ENCODE measurements around the gene FHL2. TPM values are rescaled to one million over a fixed set of nuclear protein-coding genes. Genes with fewer than 3 reads are reported as not detected.
A peak's percentile ranks its signal among the peaks of the same experiment; 100 is the strongest.

The FHL2 gene
- total and polyA plus RNA-seq, 2 of the 13 experiments (the other 11 are each of a cell fraction or from before 2014, with no cell fraction given): 1.9 to 74.8 TPM

GRCh38 chr2:105328281-105329196 lies 70.3 kb downstream of the FHL2 start (continued):
- TF ChIP-seq TRIM24 (CRISPR knock-in tag; IDR thresholded peaks at IDR 0.05): no peak
- TF ChIP-seq TEAD2 (CRISPR knock-in tag; IDR thresholded peaks at IDR 0.05): no peak
- no peak for TF ChIP-seq KDM6A (CRISPR knock-in tag; IDR thresholded peaks at IDR 0.05; ENCODE audit: low read depth)
- TF ChIP-seq ZNF260 (CRISPR knock-in tag; IDR thresholded peaks at IDR 0.05; ENCODE audit: borderline replicate concordance, low read depth): no peak
- no peak for TF ChIP-seq ZSCAN30 (CRISPR knock-in tag; IDR thresholded peaks at IDR 0.05)
- peak; percentile 78; the same call in 1 of the 2 replicates for TF ChIP-seq MTF2 (CRISPR knock-in tag; IDR thresholded peaks at IDR 0.05; ENCODE audit: borderline replicate concordance)
- TF ChIP-seq ZNF678 (CRISPR knock-in tag; IDR thresholded peaks at IDR 0.05): peak; percentile 99
- TF ChIP-seq MED13 (CRISPR knock-in tag; IDR thresholded peaks at IDR 0.05): no peak
- no peak for TF ChIP-seq ZBED4 (CRISPR knock-in tag; IDR thresholded peaks at IDR 0.05; ENCODE audit: borderline replicate concordance)
- TF ChIP-seq ZNF790 (CRISPR knock-in tag; IDR thresholded peaks at IDR 0.05; ENCODE audit: borderline replicate concordance): no peak; the same call in 1 of the 2 replicates
- no peak for TF ChIP-seq RFX1 (IDR thresholded peaks at IDR 0.05)
- no peak for TF ChIP-seq ZNF567 (CRISPR knock-in tag; IDR thresholded peaks at IDR 0.05; ENCODE audit: borderline replicate concordance)
- TF ChIP-seq ARNT (IDR thresholded peaks at IDR 0.05): no peak
- 0 out of 2 replicates have a peak, but pooled peaks have one; percentile 56 for TF ChIP-seq KLF11 (CRISPR knock-in tag; IDR thresholded peaks at IDR 0.05)
- TF ChIP-seq CCDC6 (CRISPR knock-in tag; IDR thresholded peaks at IDR 0.05): no peak; the same call in 1 of the 2 replicates
- TF ChIP-seq ARID5B (CRISPR knock-in tag; IDR thresholded peaks at IDR 0.05): peak; percentile 50
- peak; percentile 55 for TF ChIP-seq GABPB1 (CRISPR knock-in tag; IDR thresholded peaks at IDR 0.05)
- no peak for TF ChIP-seq MTA3 (CRISPR knock-in tag; IDR thresholded peaks at IDR 0.05)
- no peak for TF ChIP-seq ZNF460 (CRISPR knock-in tag; IDR thresholded peaks at IDR 0.05; ENCODE audit: borderline replicate concordance)
- no peak for TF ChIP-seq PAF1 (CRISPR knock-in tag; IDR thresholded peaks at IDR 0.05)
- no peak for TF ChIP-seq HCFC1 (IDR thresholded peaks at IDR 0.05; ENCODE audit: low read depth, low read length)
- no peak for TF ChIP-seq ZNF17 (CRISPR knock-in tag; IDR thresholded peaks at IDR 0.05)
- no peak; the same call in 1 of the 2 replicates for TF ChIP-seq HOXD1 (CRISPR knock-in tag; IDR thresholded peaks at IDR 0.05)
- TF ChIP-seq ZNF709 (CRISPR knock-in tag; IDR thresholded peaks at IDR 0.05): 0 out of 2 replicates have a peak, but pooled peaks have one; percentile 65
- TF ChIP-seq FOXK2 (IDR thresholded peaks at IDR 0.05): no peak

All from HepG2 (cell line).